NCI-H345 treated with DMSO at 0.1 percent for 48 hours (cell line): ENCODE data around the gene FTCD.
"Not testable (repeated sequence)": the region's sequence is repeated elsewhere in the genome, so short reads cannot be mapped to it uniquely, and the experiment has no call there.

Experiments used
- DNase-seq: peaks from one replicate; lab custom pipeline; 2025; ENCODE audit not compliant: unreplicated experiment; lab: John Stamatoyannopoulos, UW

Gene FTCD

DNA sequence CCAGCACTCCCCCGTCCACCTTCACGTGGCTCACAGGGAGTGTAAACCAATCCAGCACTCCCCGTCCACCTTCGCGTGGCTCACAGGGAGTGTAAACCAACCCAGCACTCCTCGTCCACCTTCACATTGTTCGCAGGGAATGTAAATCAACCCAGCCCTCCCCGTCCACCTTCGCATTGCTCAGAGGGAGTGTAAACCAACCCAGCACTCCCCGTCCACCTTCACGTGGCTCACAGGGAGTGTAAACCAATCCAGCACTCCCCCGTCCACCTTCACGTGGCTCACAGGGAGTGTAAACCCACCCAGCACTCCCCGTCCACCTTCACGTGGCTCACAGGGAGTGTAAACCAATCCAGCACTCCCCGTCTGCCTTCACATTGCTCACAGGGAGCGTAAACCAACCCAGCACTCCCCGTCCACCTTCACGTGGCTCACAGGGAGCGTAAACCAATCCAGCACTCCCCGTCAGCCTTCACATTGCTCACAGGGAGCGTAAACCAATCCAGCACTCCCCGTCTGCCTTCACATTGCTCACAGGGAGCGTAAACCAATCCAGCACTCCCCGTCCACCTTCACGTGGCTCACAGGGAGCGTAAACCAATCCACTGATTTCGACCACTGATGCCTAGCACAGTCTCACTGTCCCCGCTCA, 14.9 kb downstream of the FTCD start:
- DNase-seq, result not testable (repeated sequence)

DNA sequence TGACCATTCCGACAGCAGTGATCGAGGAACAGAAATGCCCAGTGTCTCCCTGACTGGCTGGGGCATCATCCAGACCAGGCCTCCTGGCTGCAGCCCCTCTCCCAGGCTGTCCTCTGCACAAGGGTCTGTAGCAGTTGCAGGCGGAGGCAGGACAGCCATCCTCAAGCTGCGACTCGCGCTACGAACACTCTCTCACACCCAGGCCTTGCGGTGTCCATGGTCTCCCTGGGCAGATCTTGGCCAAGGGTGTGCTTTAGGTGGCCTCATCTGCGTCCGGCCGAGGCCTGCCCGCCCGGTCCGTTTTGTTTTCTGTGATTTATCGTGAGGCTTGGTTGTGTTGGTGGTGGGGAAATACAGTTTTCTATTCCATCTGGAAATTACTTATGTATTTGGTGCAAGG, 15.7 kb downstream of the FTCD start:
- no peak for DNase-seq

DNA sequence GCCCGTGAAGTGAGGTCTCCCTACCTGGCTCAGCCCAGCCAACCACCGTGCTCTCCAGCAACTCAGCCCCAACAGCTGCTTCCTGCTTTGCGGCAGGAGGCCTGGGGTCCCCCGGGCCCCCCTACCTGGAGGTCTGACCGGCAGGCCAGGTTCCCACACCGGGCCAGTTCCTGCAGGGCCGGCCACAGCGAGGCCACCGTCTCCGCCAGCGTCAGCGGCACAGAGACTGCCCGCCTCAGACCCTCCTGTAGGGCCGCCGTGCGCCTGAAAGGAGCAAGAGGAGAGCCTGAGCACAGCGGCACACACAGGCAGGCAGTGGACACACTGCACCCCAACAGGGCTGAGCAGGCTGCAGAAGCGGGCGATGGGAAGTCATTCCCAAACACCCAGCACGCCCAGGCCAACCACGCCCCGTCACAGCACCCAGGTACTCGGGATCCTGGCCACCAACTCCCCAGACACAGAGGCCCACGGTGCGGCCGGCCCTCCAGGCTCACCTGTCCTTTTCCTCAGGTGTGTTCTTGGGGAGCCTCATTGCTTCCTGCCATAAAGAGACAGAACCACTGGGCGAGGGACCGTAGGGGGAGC, 16.9 kb downstream of the FTCD start:
- DNase-seq, result no peak

DNA sequence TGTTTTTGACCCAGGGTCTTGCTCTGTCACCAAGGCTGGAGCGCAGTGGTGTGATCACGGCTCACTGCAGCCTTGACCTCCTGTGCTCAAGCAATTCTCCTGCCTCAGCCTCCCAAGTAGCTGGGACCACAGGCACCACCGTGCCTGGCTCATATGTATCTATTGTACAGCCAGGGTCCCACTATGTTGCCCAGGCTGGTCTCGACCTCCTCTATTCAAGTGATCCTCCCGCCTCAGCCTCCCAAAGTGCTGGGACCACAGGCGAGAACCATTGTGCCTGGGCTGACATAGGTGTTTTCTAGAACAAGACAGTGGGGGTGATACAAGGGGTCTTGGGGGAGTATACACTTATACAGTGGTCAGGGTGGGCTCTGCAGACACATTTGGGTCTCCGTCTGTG, 17.5 kb downstream of the FTCD start:
- no peak for DNase-seq

DNA sequence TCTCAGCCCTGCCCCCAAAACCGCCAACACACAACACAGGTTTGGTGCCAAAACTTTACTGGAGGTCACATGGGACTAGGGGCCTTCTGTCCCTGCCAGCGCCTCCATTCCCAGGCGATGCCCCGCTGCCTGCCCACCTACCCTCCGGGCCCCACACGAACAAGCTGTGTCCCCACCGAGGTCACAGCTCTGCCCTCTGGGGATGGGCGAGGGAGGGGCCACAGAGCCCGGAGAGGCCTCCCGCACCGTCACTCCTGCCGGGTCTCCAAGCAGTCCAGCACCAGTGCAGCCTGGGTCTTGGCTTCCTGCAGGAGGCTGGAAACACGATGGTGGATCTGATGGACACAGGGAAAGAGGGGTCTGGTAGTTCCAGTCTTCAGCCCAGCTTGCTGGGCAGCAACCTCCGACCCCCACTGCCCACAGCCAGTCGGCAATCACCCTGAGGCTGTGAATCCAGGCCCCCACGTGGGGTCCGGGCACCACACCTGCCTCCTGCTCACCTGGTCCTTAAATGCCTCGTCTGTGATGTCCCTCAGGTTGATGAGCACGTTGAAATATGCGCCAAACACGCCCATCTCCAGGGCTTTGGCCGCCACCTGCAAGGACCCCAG, 18.5 kb downstream of the FTCD start:
- DNase-seq, result no peak

DNA sequence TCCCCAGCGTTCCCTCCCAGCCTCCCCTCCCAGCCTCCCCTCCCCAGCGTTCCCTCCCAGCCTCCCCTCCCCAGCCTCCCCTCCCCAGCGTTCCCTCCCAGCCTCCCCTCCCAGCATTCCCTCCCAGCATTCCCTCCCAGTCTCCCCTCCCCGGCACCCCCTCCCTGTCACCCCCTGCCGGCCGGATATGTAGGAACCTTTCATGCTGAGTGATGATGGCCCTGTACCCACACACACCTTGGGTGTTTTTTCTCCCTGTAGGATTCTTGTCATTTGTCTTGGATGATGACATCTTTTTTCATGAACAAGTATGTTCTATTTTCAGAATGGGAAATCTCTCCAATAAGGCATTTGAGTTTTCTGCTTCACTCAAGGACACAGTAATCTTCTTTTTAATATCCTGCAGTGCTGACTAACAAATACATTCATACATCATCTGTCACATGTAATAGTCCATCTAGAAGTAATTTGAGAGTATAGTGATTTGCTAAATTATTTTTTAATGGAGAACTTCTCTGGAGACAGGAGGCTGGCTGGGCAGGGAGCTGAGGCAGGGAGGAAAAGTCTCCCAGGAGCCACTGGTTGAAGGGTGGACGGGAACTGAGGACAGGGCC, 19.5 kb downstream of the FTCD start:
- DNase-seq, result no peak

DNA sequence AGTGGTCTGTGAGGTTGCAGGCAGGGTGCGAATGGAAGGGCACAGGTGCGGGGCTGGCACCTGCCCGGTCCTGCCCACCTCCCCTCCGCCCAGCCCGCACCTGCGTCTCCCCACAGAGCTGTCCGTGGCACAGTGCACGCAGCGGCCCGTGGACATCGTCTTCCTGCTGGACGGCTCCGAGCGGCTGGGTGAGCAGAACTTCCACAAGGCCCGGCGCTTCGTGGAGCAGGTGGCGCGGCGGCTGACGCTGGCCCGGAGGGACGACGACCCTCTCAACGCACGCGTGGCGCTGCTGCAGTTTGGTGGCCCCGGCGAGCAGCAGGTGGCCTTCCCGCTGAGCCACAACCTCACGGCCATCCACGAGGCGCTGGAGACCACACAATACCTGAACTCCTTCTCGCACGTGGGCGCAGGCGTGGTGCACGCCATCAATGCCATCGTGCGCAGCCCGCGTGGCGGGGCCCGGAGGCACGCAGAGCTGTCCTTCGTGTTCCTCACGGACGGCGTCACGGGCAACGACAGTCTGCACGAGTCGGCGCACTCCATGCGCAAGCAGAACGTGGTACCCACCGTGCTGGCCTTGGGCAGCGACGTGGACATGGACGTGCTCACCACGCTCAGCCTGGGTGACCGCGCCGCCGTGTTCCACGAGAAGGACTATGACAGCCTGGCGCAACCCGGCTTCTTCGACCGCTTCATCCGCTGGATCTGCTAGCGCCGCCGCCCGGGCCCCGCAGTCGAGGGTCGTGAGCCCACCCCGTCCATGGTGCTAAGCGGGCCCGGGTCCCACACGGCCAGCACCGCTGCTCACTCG, 23.3 kb downstream of the FTCD start:
- no peak for DNase-seq

DNA sequence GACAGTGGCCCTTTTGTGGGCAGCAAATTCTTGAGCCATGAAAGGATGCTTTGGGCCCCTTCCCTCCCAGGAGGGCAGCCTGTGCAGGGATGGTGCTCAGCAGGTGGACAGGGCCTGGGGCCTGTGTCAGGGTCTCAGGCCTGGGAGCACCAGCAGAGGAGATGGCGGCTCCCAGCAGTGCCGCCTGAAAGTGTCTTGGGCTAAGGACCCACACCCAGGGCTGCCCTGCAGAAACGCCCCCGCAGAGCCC, 23.9 kb downstream of the FTCD start:
- DNase-seq, result no peak

DNA sequence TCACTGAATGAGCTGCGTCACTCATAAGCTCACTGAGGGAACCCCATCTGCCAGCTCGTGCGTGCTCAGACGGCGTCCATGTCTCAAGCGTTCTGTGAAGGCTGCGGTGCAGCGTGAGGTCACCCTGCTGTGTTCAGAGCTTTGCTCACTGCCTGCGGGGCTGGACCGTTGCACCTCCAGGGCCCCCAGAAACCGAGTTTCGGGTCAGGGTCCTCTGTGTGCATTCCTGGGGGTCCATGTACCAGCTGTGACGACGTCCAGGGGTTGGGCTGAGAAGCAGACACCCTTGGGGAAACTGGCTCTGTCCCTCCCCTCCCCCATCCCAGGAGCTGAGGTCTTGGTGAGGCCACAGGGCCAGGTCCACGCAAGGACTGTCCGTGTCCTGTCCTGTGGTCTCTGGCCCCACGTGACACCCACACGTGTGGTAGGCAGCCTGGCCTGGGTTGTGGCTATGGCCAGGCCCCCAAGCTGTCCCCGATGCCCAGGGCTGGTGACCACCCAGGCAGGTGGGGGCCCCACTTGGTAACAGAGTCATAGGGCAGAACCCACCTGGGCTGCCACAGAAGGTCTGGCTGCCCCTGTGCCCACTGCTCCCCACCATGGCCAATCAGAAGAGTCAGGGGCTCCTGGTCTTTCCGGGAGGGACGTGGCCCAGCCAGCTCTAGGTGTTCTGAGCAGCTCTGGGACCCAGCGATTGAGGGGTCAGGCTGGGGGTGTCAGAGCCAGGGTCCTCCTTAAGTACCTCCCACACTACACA, 24.4 kb downstream of the FTCD start:
- DNase-seq, result no peak

DNA sequence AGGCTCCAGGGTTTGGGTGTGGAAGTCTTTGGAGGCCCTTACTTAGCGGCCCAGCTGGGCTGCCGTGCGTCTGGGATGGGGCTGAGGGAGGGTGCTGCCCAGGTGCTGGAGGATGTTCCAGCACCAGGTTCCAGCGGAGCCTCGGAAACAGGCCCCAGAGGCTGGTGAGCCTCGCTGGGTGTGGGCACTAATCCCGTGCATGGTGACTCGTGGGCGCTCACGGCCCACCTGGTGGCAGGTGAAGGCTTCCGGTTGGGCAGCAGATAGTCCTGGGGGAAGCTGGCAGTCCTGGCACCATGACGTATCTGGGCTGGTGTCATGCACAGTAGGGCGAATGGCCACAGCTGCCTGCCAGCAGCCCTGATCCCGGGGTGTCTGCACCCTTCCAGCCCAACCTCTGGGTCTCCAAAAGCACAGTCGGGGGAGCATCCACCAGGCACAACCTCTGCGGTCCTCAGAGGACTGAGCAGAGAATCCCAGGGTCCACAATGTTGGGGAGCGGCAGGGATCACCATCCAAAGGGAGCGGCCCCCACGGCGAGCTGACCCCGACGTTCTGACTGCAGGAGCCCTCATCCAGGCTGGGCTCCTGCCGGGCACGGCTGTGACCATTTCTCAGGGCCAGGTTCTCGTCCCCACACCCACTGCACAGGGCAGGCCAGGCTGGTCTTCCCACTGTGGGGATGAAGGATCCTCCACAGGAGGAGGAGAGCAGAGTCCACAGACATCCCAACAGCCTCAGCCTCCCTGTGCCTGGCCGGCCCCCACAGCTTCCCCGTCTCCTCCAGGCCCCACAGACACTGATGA, 25.3 kb downstream of the FTCD start:
- no peak for DNase-seq

DNA sequence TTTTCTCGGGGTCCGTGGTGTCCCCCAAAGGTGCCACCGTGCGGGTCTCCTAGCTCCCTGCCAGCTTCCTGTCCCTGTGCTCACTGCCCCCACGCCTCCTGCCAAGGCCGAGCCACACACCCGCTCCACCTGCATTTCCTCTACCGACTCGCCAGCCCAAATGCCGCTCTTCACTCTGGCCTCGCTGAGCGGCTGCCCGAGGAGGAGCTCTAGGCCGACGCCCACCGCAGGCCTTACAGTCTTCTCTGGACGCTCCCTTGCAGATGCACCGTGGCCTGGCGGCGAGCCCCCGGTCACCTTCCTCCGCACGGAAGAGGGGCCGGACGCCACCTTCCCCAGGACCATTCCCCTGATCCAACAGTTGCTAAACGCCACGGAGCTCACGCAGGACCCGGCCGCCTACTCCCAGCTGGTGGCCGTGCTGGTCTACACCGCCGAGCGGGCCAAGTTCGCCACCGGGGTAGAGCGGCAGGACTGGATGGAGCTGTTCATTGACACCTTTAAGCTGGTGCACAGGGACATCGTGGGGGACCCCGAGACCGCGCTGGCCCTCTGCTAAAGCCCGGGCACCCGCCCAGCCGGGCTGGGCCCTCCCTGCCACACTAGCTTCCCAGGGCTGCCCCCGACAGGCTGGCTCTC, 26.3 kb downstream of the FTCD start:
- no peak for DNase-seq

DNA sequence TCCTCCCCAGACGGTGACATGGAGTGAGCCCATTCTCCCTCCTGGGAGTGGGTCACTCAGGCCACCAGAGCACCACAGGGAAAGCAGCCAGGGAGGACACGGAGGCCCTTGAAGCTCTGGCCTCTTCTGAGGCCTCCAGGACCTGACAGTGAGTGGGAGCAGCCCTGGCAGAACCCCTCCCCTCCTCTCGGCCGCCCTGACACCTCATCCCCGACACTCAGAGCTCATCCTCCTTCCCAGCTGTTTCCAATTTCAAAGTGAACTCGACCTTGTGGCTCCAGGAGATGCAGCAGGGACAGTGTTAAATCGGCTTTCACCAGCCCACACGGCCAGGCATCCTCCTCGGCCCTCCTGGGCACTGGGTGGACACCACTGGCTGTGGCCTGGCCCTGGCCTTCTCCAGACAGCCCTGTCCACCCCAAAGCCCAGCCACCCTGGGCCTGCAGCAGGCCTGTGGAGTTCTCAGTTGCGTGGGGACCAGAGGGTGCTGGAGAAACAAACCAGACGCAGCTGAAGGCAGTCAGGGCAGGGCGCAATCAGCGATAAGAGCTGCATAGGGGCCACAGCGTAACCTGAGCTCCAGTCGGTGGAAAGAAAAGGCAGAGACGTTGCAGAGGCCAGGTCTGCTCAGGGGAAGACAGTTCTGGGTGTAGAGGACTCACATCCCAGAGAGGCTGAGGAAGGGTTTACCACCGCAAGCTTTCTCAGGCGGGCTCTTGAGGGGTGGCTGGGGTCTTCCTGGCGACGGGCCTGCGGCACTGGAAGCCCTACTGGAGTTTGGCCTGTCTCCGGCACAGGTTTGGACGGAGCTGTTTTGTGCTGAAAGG, 27.1 kb downstream of the FTCD start:
- no peak for DNase-seq

DNA sequence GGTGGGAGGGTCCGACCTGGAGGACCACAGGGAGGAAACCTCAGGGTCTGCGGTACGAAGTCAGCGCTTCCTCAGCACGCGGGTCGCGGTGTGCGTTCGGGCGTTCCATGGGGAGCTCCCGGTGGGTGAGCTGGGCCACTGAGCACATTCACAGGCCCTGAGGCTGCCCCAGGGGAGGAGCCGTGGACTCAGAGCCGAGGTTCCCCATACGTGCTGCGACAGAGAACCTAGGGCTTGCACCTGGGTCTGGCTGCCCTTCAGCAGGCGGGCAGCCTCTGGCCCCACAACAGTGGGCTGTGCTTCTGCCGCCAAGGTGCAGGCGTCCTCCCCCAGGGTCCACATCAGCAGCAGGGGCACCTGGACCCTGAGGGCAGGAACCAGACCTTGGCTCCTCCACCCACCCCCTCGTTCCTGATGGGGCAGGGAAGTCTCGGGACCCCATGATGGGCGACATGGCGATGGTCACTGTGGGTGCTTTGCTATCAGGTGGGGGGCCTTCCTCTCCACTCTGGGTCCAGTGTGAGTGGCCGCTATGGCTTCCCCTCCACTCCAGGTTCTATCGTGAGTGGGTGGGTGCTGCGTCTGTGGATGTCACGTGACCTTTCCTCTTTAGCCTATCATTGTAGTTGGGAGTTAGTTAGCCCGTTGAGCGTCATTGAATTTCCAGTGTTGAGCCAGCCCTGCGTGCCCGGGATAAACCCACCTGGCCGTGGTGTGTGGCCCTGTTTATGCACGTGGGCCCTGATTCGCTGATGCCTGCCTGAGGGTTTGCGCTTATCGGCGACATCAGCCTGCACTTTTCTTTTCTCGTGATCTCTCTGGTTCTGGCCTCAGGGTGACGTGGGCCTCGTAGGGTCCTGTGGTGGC, 27.9 kb downstream of the FTCD start:
- DNase-seq, result no peak

DNA sequence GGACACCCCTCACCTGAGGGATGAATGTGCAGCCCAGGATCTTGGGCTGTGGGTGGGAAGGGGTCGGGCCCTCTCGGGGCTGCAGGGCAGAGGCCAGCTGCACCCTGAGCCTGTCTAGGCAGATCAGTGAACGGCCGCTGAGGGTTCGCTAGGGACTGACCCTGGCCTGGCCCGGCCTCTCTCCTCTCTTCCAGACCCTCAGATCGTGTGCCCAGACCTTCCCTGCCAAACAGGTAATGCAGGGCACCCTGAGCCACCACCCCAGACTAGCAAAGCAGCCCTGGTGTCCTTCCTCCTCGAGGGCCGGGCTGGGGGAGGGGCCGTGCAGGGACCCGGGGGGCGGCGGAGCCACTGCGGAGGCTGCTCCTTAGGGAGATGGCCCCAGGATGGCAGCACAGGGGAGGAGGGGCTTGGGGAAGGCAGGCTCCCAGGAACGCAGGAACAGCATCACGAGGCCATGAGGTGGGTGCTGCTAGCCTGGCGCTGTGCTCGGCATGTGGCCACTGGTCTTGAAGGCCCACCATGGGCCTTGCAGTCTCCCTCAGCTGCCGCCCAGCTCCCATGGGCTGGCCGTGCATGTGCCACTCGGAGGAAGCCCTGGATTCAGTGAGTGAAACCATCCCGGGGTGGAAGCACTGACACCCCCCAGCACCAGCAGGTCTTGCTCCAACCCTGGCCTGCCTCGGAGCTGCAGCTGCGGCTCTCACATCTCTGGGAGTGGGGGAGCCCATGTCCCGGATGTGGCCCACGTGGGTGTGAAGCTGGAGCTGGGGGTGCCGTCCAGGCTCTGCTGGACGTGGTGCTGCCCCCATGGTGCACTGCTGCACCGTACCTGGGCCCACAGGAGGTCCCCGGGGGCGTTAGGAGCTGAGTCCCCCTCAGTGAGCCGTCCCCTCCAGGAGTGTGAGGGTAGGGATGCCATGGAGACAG, 28.8 kb downstream of the FTCD start:
- DNase-seq, result no peak

DNA sequence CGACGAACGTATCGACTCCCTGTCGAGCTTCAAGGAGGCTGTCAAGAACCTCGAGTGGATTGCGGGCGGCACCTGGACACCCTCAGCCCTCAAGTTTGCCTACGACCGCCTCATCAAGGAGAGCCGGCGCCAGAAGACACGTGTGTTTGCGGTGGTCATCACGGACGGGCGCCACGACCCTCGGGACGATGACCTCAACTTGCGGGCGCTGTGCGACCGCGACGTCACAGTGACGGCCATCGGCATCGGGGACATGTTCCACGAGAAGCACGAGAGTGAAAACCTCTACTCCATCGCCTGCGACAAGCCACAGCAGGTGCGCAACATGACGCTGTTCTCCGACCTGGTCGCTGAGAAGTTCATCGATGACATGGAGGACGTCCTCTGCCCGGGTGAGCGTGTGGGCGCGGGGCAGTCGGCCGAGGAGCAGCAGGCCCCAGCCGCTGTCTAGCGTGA, 29.5 kb downstream of the FTCD start:
- no peak for DNase-seq

DNA sequence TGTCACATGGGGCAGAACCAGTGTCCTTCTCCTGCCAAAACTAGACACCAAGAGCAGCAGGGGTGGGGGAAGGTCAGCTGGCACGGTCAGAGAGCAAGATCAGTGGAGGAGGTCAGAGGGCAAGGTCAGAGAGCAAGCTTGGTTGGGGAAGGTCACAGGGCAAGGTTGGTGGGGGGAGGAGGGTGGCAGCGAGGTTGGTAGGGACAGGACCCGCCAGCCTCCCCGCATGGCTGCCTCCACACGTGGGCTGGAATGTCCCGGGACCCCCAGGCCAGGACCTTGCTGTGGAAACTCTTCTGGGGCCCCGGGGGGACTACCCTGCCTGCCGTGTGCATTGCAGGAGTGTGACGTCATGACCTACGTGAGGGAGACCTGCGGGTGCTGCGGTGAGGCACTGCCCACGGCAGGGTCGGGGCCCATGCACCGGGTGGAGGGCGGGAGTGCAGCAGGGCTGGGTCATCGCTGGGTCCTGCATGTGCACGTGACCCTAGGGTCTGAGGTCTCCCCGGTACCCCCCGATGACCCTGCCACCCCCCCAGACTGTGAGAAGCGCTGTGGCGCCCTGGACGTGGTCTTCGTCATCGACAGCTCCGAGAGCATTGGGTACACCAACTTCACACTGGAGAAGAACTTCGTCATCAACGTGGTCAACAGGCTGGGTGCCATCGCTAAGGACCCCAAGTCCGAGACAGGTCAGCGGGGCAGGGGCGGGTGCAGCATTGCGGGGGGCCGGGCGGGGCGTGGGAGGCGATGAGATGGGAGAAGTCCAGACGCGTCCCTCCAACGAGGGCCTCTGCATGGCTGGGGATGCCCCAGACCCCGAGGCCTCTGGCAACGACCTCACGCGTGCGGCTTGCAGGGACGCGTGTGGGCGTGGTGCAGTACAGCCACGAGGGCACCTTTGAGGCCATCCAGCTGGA, 30.2 kb downstream of the FTCD start:
- no peak for DNase-seq
